Retinal pigment epithelial cell (primary cell): ENCODE measurements around the gene IL1R1.

Experiments
- DNase-seq: peaks from one replicate; pipeline ENCODE4 v3.0.0-alpha.2; 2010; ENCODE audit warnings: low read depth
- H3K4me3 ChIP-seq: 2 replicates; pipeline ENCODE4 v1.5.1; 2011; ENCODE audit warnings: mild to moderate bottlenecking, low read length, control low read depth, moderate library complexity
- CTCF ChIP-seq: conservative IDR thresholded peaks from 2 replicates; pipeline ENCODE4 v1.5.1; 2011; ENCODE audit warnings: low read depth, low read length, control low read depth, inconsistent platforms

The IL1R1 gene

GRCh38 chr2:102194609-102195268 lies 52.2 kb downstream of the IL1R1 start:
- H3K4me3 ChIP-seq = no peak overlapping the region
- TF ChIP-seq CTCF = no peak
- no peak for DNase-seq

- no peak overlapping the region for H3K4me3 ChIP-seq
- DNase-seq = no peak
- TF ChIP-seq CTCF = no peak
Observed at GRCh38 chr2:102197389-102198137, 55.0 kb downstream of the IL1R1 start.

- no peak for TF ChIP-seq CTCF
- DNase-seq = no peak
- H3K4me3 ChIP-seq = no peak overlapping the region
Observed at GRCh38 chr2:102200539-102200938, 58.0 kb downstream of the IL1R1 start.

GRCh38 chr2:102204638-102205037 lies 62.1 kb downstream of the IL1R1 start:
- H3K4me3 ChIP-seq = no peak overlapping the region
- TF ChIP-seq CTCF = no peak
- DNase-seq = no peak

GRCh38 chr2:102206666-102207341 lies 64.3 kb downstream of the IL1R1 start:
- DNase-seq = no peak
- H3K4me3 ChIP-seq = no peak overlapping the region
- TF ChIP-seq CTCF = no peak

GRCh38 chr2:102208774-102209173 lies 66.2 kb downstream of the IL1R1 start:
- no peak overlapping the region for H3K4me3 ChIP-seq
- TF ChIP-seq CTCF = no peak
- DNase-seq = no peak
